Measurements from ENCODE around the gene PRKCB. TPM values are rescaled to one million over a fixed set of nuclear protein-coding genes. Genes with fewer than 3 reads are reported as not detected.

PRKCB gene
- total and polyA plus RNA-seq, 2 of the 8 experiments (the other 6 are each of a cell fraction or from before 2014, with no cell fraction given), result 7.1 to 12.1 TPM

- Histone ChIP-seq H3K23ac (ENCODE audit: insufficient read length) (no peak overlapping the region), H2BK12ac (ENCODE audit: low read depth, low read length) (peak overlapping the region; percentile 94), H2BK5ac (ENCODE audit: low read depth, low read length) (peak overlapping the region; percentile 79; the same call in 1 of the 2 replicates), H2BK15ac (ENCODE audit: low read length) (peak overlapping the region; percentile 73), H4K5ac (ENCODE audit: insufficient read length, low read depth, low read length) (no peak overlapping the region), H3K4me1 (replicated peaks in 1 of 4; ENCODE audit: control insufficient read depth in 3 of 4, insufficient read depth in 4 of 4, low read length in 3 of 4) (peaks cover 4 to 24% (median 17%) of the 10 kb centered on the region in 4 experiments; a peak in 6 of 7 replicates), H4K91ac (replicated peaks; ENCODE audit: insufficient read length, low read length) (no peak overlapping the region), H3K4ac (replicated peaks; ENCODE audit: insufficient read length, low read depth, low read length) (no peak overlapping the region), H3K9ac (replicated peaks in 1 of 4; ENCODE audit: extremely low read depth in 1 of 4, low read depth in 3 of 4, low read length in 3 of 4) (no peak overlapping the region), H3K18ac (ENCODE audit: extremely low read depth, low read length) (peak overlapping the region; percentile 54; the same call in 1 of the 2 replicates), H3K79me1 (ENCODE audit: low read depth, low read length) (no peaks in the 10 kb centered on the region), H3K9me3 (ENCODE audit: insufficient read depth in 2 of 2, low read depth in 1 of 2, low read length in 1 of 2) (peaks cover 7 to 9% of the 10 kb centered on the region in 2 experiments; a peak in 3 of 4 replicates), H4K20me1 (replicated peaks in 1 of 2; ENCODE audit: control insufficient read depth in 1 of 2, insufficient read depth in 2 of 2, low read length in 2 of 2) (no peaks in the 10 kb centered on the region), H2AFZ (ENCODE audit: low read length) (no peak overlapping the region), H2BK20ac (ENCODE audit: low read length) (peak overlapping the region; percentile 37; the same call in 1 of the 2 replicates), H4K8ac (ENCODE audit: extremely low read depth, insufficient read depth, low read length) (no peak overlapping the region), H3K27me3 (replicated peaks in 1 of 4; ENCODE audit: control insufficient read depth in 3 of 4, extremely low read depth in 1 of 4, insufficient read depth in 3 of 4, low read length in 3 of 4) (no peaks in the 10 kb centered on the region), H2BK120ac (replicated peaks; ENCODE audit: low read depth, low read length) (peak overlapping the region; percentile 1), H3K4me3 (ENCODE audit: extremely low read depth in 1 of 4, insufficient read depth in 2 of 4, low read depth in 3 of 4, low read length in 4 of 4) (no peak overlapping the region), H3K4me2 (ENCODE audit: insufficient read depth in 1 of 2, low read depth in 2 of 2, low read length in 2 of 2) (no peak overlapping the region), H2AK5ac (ENCODE audit: low read depth, low read length) (peak overlapping the region; percentile 91), H3K27ac (ENCODE audit: low read depth, low read length) (no peak overlapping the region), H3K14ac (ENCODE audit: insufficient read length) (no peak overlapping the region), H3K36me3 (ENCODE audit: control insufficient read depth in 2 of 4, insufficient read depth in 4 of 4, low read length in 3 of 4) (no peaks in the 10 kb centered on the region), H3K56ac (replicated peaks; ENCODE audit: insufficient read length, low read depth, low read length) (no peak overlapping the region), H3K23me2 (ENCODE audit: low read depth, low read length) (no peaks in the 10 kb centered on the region; the same call in 1 of the 2 replicates), H3K79me2 (ENCODE audit: control insufficient read depth in 1 of 2, insufficient read depth in 2 of 2, low read length in 2 of 2) (no peaks in the 10 kb centered on the region)
- ChIA-PET POLR2A (ENCODE audit: partially characterized antibody) (no interaction called here), CTCF (ENCODE audit: partially characterized antibody) (interaction anchor here (0.8 to 2.3 kb wide), 3 partner anchors 11 to 70 kb away, joined by 3 to 12 read pairs (median 5); no protein-coding TSS in a partner anchor)
- WGBS, 2 experiments (ENCODE audit: extremely low coverage in 1 of 2, insufficient coverage in 1 of 2, insufficient read length in 1 of 2, insufficient replicate concordance in 2 of 2, low coverage in 1 of 2, low lambda C conversion rate in 2 of 2, missing lambda C conversion rate in 1 of 2), result 87% methylated on average over 5 of the region's 5 CpGs; no CpG with 5 or more reads in 1 of the 2 experiments
- DNase-seq (ENCODE audit: low read depth in 1 of 2, low spot score in 2 of 2) (no peak), FAIRE-seq (no peak)
- TF ChIP-seq BCL11A (IDR thresholded peaks at IDR 0.05; ENCODE audit: low read depth in 2 of 2, low read length in 2 of 2) (no peak), HDAC2 (IDR thresholded peaks at IDR 0.05; ENCODE audit: borderline replicate concordance in 1 of 2, low read depth in 2 of 2, low read length in 2 of 2) (no peak), ZNF274 (IDR thresholded peaks at IDR 0.05; ENCODE audit: borderline replicate concordance, extremely low read depth, low read length) (no peak), CBX8 (IDR thresholded peaks at IDR 0.05; ENCODE audit: borderline replicate concordance, low read depth, low read length) (no peak), NANOG (IDR thresholded peaks at IDR 0.05; ENCODE audit: insufficient read depth, low read depth, low read length, poor library complexity, severe bottlenecking) (no peak), JUN (IDR thresholded peaks at IDR 0.05; ENCODE audit: low read depth, low read length) (no peak), KDM5A (IDR thresholded peaks at IDR 0.05; ENCODE audit: low read length) (no peak), CREB1 (IDR thresholded peaks at IDR 0.05) (no peak), BACH1 (IDR thresholded peaks at IDR 0.05; ENCODE audit: low read length) (no peak), RNF2 (IDR thresholded peaks at IDR 0.05; ENCODE audit: borderline replicate concordance, low read depth, low read length, missing control alignments, poor library complexity, severe bottlenecking) (no peak), ASH2L (IDR thresholded peaks at IDR 0.05; ENCODE audit: low read length) (no peak), HDAC6 (IDR thresholded peaks at IDR 0.05; ENCODE audit: low read depth, low read length) (no peak), TAF1 (IDR thresholded peaks at IDR 0.05; ENCODE audit: low read depth, low read length) (no peak), MAFK (IDR thresholded peaks at IDR 0.05; ENCODE audit: low read depth, low read length) (no peak)
Measured at GRCh38 chr16:24141466-24141865, 305.7 kb downstream of the PRKCB start.
